Thyroid gland (tissue), 4 donors: Measurements from ENCODE around the gene CLMP.

Experiments
- CTCF ChIP-seq, 6 experiments: fragments of 200-600 bp in 3 of 6; fragments of 450-650 bp in 3 of 6; sonication (generic) in 3 of 6; IDR thresholded peaks; one replicate each; pipeline ENCODE4 v1.5.1; 2016 to 2019; ENCODE audit warnings: antibody characterized with exemption in 6 of 6, mild to moderate bottlenecking in 2 of 6, inconsistent platforms in 1 of 6, moderate library complexity in 1 of 6
- POLR2A ChIP-seq, 2 donors: fragments of 450-650 bp; IDR thresholded peaks; one replicate each; pipeline ENCODE4 v1.6.1; 2017; ENCODE audit warnings: antibody characterized with exemption in 2 of 2, mild to moderate bottlenecking in 2 of 2, moderate library complexity in 1 of 2

GRCh38 chr11:123211981-123212380, 16.9 kb upstream of the CLMP start:
- TF ChIP-seq CTCF (IDR thresholded peaks at IDR 0.05): no peak
- no peak for TF ChIP-seq POLR2A (IDR thresholded peaks at IDR 0.05)
